ENCODE results near the gene BCL2L11.

BCL2L11 gene

GRCh38 chr2:111188681-111189080, 68.0 kb downstream of the BCL2L11 start:
- no peaks in the 10 kb centered on the region for H3K36me3 Mint-ChIP-seq (ENCODE audit: low read depth)
- no peak for TF ChIP-seq CTCF (IDR thresholded peaks at IDR 0.05)
- peaks cover 20% of the 10 kb centered on the region for H3K4me1 Mint-ChIP-seq
- no peak overlapping the region for H3K4me3 Mint-ChIP-seq
- no peak for DNase-seq
- no peaks in the 10 kb centered on the region for H3K9me3 Mint-ChIP-seq
- no peak overlapping the region for H3K27ac Mint-ChIP-seq
- peaks cover 15% of the 10 kb centered on the region for H3K27me3 Mint-ChIP-seq (ENCODE audit: low read depth, poor library complexity)

GRCh38 chr2:111189106-111189505, 68.4 kb downstream of the BCL2L11 start:
- peaks cover 15% of the 10 kb centered on the region for H3K27me3 Mint-ChIP-seq (ENCODE audit: low read depth, poor library complexity)
- H3K4me3 Mint-ChIP-seq, result no peak overlapping the region
- DNase-seq, result no peak
- TF ChIP-seq CTCF (IDR thresholded peaks at IDR 0.05), result no peak
- H3K9me3 Mint-ChIP-seq, result no peaks in the 10 kb centered on the region
- peaks cover 20% of the 10 kb centered on the region for H3K4me1 Mint-ChIP-seq
- H3K27ac Mint-ChIP-seq, result no peak overlapping the region
- no peaks in the 10 kb centered on the region for H3K36me3 Mint-ChIP-seq (ENCODE audit: low read depth)

GRCh38 chr2:111190816-111191540, 70.3 kb downstream of the BCL2L11 start:
- Mint-ChIP-seq H3K4me3 (no peak overlapping the region), H3K27ac (no peak overlapping the region), H3K9me3 (no peaks in the 10 kb centered on the region), H3K27me3 (ENCODE audit: low read depth, poor library complexity) (peaks cover 10% of the 10 kb centered on the region), H3K4me1 (peaks cover 9% of the 10 kb centered on the region), H3K36me3 (ENCODE audit: low read depth) (no peaks in the 10 kb centered on the region)
- no peak for TF ChIP-seq CTCF (IDR thresholded peaks at IDR 0.05)
- no peak for DNase-seq

- DNase-seq, result no peak
- H3K27me3 Mint-ChIP-seq (ENCODE audit: low read depth, poor library complexity), result peaks cover 10% of the 10 kb centered on the region
- no peak overlapping the region for H3K4me3 Mint-ChIP-seq
Observed at GRCh38 chr2:111191877-111192276, 71.2 kb downstream of the BCL2L11 start.

GRCh38 chr2:111192776-111193368, 72.2 kb downstream of the BCL2L11 start:
- TF ChIP-seq CTCF (IDR thresholded peaks at IDR 0.05), result no peak
- no peak for DNase-seq
- H3K9me3 Mint-ChIP-seq, result no peaks in the 10 kb centered on the region
- H3K36me3 Mint-ChIP-seq (ENCODE audit: low read depth), result no peaks in the 10 kb centered on the region
- peaks cover 9% of the 10 kb centered on the region for H3K4me1 Mint-ChIP-seq
- no peak overlapping the region for H3K4me3 Mint-ChIP-seq
- H3K27me3 Mint-ChIP-seq (ENCODE audit: low read depth, poor library complexity), result peaks cover 7% of the 10 kb centered on the region
- H3K27ac Mint-ChIP-seq, result no peak overlapping the region

More at GRCh38 chr2:111191877-111192276, 71.2 kb downstream of the BCL2L11 start:
- Mint-ChIP-seq H3K36me3 (ENCODE audit: low read depth) (no peaks in the 10 kb centered on the region), H3K9me3 (no peaks in the 10 kb centered on the region), H3K27ac (no peak overlapping the region), H3K4me1 (peaks cover 9% of the 10 kb centered on the region)
- no peak for TF ChIP-seq CTCF (IDR thresholded peaks at IDR 0.05)
